ENCODE results near the gene TAAR1. TPM values are rescaled to one million over a fixed set of nuclear protein-coding genes. Genes with fewer than 3 reads are reported as not detected.

Gene TAAR1
- total and polyA plus RNA-seq, 10 of the 15 experiments (the other 5 are each of a cell fraction or from before 2014, with no cell fraction given): not detected

DNA sequence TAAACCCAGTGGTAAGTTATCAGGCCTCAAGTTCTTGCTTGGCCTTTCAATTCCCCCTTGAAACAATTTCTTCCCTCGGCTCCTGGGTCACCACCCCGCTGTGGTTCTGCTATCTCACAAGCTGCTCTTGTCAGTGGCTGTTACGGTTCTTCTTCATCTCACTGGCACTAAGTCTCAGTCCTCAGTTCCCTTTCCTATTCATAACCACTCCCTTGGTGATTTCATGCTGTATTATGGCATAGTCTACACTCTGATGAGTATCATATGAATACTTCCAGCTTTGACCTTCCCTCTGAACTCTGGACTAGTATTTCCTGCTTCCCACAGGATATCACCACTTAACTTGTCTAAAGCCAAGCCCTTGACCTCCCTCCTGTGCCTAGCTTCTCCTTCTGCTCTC is 7.9 kb downstream of the TAAR1 start:
- no peak for FAIRE-seq
- BruUV-seq (replicated peaks): no TSS peak

More for the DNA sequence above, 7.9 kb downstream of the TAAR1 start:
- no peak for DNase-seq (ENCODE audit: low read depth, low spot score)
- ChIA-PET RAD21 (ENCODE audit: unreplicated experiment) (no interaction called here), CTCF (no interaction called here), POLR2A (no interaction called here), SMC1A (ENCODE audit: uncharacterized antibody, unreplicated experiment) (no interaction called here)
- Histone ChIP-seq H3K79me2 (ENCODE audit: control insufficient read depth, insufficient read depth, low read length) (no peaks in the 10 kb centered on the region), H3K27ac (ENCODE audit: control insufficient read depth, insufficient read depth) (no peak overlapping the region), H3K4me3 (no peak overlapping the region), H2AFZ (ENCODE audit: control insufficient read depth, low read depth, low read length) (no peak overlapping the region), H3K27me3 (replicated peaks in 1 of 2; ENCODE audit: control insufficient read depth in 2 of 2, insufficient read depth in 2 of 2, low read length in 1 of 2) (no peaks in the 10 kb centered on the region; a peak in 1 of 4 replicates), H3K4me1 (ENCODE audit: control insufficient read depth, insufficient read depth, low read length) (0 out of 2 replicates have a peak, but pooled peaks cover 2% of the 10 kb centered on the region), H3K4me2 (ENCODE audit: control insufficient read depth, insufficient read depth) (no peak overlapping the region), H4K20me1 (ENCODE audit: control insufficient read depth, insufficient read depth) (no peaks in the 10 kb centered on the region), H3K36me3 (ENCODE audit: control insufficient read depth in 2 of 2, insufficient read depth in 2 of 2, low read length in 1 of 2) (no peaks in the 10 kb centered on the region), H3K9ac (ENCODE audit: control insufficient read depth, insufficient read depth, low read length) (no peak overlapping the region), H3K9me3 (replicated peaks; ENCODE audit: control insufficient read depth, insufficient read depth, low read length) (no peaks in the 10 kb centered on the region; the same call in 2 of the 3 replicates)
- intact Hi-C loops (cut with micrococcal nuclease; ENCODE audit: unreplicated experiment): no loop called here
- ATAC-seq: peak; percentile 54
- TF ChIP-seq SREBF1 (IDR thresholded peaks at IDR 0.05; ENCODE audit: low read length): no peak
- TF ChIP-seq, protein P1, sequence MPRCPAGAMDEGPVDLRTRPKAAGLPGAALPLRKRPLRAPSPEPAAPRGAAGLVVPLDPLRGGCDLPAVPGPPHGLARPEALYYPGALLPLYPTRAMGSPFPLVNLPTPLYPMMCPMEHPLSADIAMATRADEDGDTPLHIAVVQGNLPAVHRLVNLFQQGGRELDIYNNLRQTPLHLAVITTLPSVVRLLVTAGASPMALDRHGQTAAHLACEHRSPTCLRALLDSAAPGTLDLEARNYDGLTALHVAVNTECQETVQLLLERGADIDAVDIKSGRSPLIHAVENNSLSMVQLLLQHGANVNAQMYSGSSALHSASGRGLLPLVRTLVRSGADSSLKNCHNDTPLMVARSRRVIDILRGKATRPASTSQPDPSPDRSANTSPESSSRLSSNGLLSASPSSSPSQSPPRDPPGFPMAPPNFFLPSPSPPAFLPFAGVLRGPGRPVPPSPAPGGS (IDR thresholded peaks at IDR 0.05; ENCODE audit: borderline replicate concordance, insufficient read depth, low read depth, low read length, poor library complexity, severe bottlenecking): no peak
- TF ChIP-seq, protein P2, sequence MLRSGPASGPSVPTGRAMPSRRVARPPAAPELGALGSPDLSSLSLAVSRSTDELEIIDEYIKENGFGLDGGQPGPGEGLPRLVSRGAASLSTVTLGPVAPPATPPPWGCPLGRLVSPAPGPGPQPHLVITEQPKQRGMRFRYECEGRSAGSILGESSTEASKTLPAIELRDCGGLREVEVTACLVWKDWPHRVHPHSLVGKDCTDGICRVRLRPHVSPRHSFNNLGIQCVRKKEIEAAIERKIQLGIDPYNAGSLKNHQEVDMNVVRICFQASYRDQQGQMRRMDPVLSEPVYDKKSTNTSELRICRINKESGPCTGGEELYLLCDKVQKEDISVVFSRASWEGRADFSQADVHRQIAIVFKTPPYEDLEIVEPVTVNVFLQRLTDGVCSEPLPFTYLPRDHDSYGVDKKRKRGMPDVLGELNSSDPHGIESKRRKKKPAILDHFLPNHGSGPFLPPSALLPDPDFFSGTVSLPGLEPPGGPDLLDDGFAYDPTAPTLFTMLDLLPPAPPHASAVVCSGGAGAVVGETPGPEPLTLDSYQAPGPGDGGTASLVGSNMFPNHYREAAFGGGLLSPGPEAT (IDR thresholded peaks at IDR 0.05; ENCODE audit: low read depth): no peak
- no peak for TF ChIP-seq CHD4 (IDR thresholded peaks at IDR 0.05)
- TF ChIP-seq, protein P3, sequence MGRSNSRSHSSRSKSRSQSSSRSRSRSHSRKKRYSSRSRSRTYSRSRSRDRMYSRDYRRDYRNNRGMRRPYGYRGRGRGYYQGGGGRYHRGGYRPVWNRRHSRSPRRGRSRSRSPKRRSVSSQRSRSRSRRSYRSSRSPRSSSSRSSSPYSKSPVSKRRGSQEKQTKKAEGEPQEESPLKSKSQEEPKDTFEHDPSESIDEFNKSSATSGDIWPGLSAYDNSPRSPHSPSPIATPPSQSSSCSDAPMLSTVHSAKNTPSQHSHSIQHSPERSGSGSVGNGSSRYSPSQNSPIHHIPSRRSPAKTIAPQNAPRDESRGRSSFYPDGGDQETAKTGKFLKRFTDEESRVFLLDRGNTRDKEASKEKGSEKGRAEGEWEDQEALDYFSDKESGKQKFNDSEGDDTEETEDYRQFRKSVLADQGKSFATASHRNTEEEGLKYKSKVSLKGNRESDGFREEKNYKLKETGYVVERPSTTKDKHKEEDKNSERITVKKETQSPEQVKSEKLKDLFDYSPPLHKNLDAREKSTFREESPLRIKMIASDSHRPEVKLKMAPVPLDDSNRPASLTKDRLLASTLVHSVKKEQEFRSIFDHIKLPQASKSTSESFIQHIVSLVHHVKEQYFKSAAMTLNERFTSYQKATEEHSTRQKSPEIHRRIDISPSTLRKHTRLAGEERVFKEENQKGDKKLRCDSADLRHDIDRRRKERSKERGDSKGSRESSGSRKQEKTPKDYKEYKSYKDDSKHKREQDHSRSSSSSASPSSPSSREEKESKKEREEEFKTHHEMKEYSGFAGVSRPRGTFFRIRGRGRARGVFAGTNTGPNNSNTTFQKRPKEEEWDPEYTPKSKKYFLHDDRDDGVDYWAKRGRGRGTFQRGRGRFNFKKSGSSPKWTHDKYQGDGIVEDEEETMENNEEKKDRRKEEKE (IDR thresholded peaks at IDR 0.05): no peak
- TF ChIP-seq HDAC2 (IDR thresholded peaks at IDR 0.05): no peak
- no peak for TF ChIP-seq LARP7 (IDR thresholded peaks at IDR 0.05)
- TF ChIP-seq ZNF207 (IDR thresholded peaks at IDR 0.05; ENCODE audit: borderline replicate concordance): no peak
- no peak for TF ChIP-seq POU2F2 (IDR thresholded peaks at IDR 0.05; ENCODE audit: borderline replicate concordance, low read depth, low read length)
- no peak for TF ChIP-seq MEF2A (IDR thresholded peaks at IDR 0.05; ENCODE audit: insufficient read depth, low read depth, low read length)
- TF ChIP-seq, protein P4, sequence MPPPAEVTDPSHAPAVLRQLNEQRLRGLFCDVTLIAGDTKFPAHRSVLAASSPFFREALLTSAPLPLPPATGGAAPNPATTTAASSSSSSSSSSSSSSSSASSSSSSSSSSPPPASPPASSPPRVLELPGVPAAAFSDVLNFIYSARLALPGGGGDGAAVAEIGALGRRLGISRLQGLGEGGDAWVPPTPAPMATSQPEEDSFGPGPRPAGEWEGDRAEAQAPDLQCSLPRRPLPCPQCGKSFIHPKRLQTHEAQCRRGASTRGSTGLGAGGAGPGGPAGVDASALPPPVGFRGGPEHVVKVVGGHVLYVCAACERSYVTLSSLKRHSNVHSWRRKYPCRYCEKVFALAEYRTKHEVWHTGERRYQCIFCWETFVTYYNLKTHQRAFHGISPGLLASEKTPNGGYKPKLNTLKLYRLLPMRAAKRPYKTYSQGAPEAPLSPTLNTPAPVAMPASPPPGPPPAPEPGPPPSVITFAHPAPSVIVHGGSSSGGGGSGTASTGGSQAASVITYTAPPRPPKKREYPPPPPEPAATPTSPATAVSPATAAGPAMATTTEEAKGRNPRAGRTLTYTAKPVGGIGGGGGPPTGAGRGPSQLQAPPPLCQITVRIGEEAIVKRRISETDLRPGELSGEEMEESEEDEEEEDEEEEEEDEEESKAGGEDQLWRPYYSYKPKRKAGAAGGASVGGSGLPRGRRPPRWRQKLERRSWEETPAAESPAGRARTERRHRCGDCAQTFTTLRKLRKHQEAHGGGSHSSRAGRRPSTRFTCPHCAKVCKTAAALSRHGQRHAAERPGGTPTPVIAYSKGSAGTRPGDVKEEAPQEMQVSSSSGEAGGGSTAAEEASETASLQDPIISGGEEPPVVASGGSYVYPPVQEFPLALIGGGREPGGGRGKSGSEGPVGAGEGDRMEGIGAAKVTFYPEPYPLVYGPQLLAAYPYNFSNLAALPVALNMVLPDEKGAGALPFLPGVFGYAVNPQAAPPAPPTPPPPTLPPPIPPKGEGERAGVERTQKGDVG (CRISPR knock-in tag; IDR thresholded peaks at IDR 0.05): no peak
- TF ChIP-seq CHD2 (IDR thresholded peaks at IDR 0.05; ENCODE audit: borderline replicate concordance, low read depth, low read length): no peak
- TF ChIP-seq RB1 (IDR thresholded peaks at IDR 0.05; ENCODE audit: borderline replicate concordance): no peak
- no peak for TF ChIP-seq ZNF217 (IDR thresholded peaks at IDR 0.05)
- TF ChIP-seq SP1 (IDR thresholded peaks at IDR 0.05; ENCODE audit: low read depth, low read length): no peak
- no peak for TF ChIP-seq RAD21 (IDR thresholded peaks at IDR 0.05; ENCODE audit: insufficient read depth, low read depth, low read length)
- WGBS (ENCODE audit: insufficient coverage, insufficient replicate concordance, low lambda C conversion rate, missing lambda C conversion rate): 15% methylated on average over 3 of the region's 3 CpGs
- in situ Hi-C loops (cut with MboI): no loop called here
